Islet of Langerhans (tissue), 1 donor: Measurements from ENCODE around the gene HIVEP3.

Experiments used
- FAIRE-seq: peaks from one replicate; lab custom pipeline; 2011; peaks lifted over from hg19 to GRCh38; lab: Jason Lieb, UNC

HIVEP3 gene

GRCh38 chr1:41728403-41729202 is 190.1 kb downstream of the HIVEP3 start:
- FAIRE-seq, result no peak

- no peak for FAIRE-seq
These were observed 191.0 kb downstream of the HIVEP3 start for GRCh38 chr1:41727749-41728115.

- no peak for FAIRE-seq
These were observed 191.6 kb downstream of the HIVEP3 start for GRCh38 chr1:41726899-41727748.

GRCh38 chr1:41726292-41726691 is 192.4 kb downstream of the HIVEP3 start:
- FAIRE-seq, result no peak

- no peak for FAIRE-seq
These were observed 193.8 kb downstream of the HIVEP3 start for GRCh38 chr1:41724926-41725325.

GRCh38 chr1:41724248-41724647 is 194.5 kb downstream of the HIVEP3 start:
- FAIRE-seq, result no peak

- no peak for FAIRE-seq
These were observed 194.9 kb downstream of the HIVEP3 start for GRCh38 chr1:41723786-41724185.

- FAIRE-seq, result no peak
These were observed 196.5 kb downstream of the HIVEP3 start for GRCh38 chr1:41722184-41722583.

- FAIRE-seq, result no peak
These were observed 197.8 kb downstream of the HIVEP3 start for GRCh38 chr1:41720861-41721410.

DNA sequence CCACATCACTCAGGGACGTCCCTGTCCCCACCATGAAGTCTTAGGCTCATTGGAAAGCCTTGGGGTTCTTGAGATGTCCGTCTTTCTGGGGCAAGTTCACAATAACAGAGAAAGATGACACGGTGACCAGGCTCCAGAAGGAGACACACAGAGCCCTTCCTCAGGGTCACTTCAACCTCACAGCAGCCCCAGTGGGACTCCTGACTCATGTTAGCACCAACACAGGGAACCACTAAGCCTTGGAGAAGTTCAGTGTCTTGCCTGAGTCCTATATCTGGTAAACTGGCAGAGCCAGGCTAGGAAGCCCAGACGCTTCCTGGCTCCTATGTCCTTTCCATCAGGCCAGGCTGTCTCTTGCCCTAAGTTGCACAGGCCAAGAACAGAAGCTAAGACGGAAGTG is 199.1 kb downstream of the HIVEP3 start:
- no peak for FAIRE-seq

DNA sequence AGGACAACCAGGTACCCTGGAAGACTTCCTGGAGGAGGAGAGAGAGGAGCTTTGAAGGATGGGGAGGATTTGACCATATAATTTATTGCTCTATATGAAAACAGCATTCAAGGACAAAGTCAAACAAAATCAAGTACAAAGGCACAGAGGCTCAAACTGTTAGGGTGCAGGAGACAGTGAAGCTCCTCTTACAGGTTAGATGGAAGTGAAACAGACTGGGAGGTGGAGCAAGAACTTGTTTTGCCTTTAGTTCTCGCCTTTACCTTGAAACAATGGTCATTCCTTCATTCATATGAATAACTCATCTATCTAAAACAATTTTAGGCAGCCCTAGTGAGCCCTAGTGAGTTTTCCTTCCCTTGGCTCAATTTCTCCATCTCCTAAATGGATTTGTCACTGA is 199.6 kb downstream of the HIVEP3 start:
- FAIRE-seq, result no peak

DNA sequence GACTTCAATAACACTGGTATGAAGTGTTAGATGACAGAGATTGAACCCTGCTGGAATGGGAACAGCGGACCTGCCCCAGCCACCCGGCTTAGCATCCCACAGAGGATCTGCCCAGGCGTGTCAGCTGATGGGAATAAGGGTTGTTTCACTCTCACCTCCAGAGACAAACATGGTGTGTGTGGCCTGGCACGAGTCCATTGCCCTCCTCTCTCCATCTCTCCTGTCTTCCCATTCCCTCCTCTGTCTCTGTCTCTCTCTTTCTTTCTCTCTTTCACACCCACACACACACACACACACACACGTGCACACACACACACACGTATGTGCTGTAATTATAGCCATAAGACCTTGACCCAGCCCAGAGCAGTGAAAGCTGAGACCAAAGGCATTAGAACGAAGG is 200.2 kb downstream of the HIVEP3 start:
- FAIRE-seq, result no peak

GRCh38 chr1:41716188-41717130 is 202.3 kb downstream of the HIVEP3 start:
- no peak for FAIRE-seq

GRCh38 chr1:41715441-41716095 is 203.2 kb downstream of the HIVEP3 start:
- FAIRE-seq, result no peak

- FAIRE-seq, result no peak
These were observed 203.9 kb downstream of the HIVEP3 start for GRCh38 chr1:41714638-41715389.

DNA sequence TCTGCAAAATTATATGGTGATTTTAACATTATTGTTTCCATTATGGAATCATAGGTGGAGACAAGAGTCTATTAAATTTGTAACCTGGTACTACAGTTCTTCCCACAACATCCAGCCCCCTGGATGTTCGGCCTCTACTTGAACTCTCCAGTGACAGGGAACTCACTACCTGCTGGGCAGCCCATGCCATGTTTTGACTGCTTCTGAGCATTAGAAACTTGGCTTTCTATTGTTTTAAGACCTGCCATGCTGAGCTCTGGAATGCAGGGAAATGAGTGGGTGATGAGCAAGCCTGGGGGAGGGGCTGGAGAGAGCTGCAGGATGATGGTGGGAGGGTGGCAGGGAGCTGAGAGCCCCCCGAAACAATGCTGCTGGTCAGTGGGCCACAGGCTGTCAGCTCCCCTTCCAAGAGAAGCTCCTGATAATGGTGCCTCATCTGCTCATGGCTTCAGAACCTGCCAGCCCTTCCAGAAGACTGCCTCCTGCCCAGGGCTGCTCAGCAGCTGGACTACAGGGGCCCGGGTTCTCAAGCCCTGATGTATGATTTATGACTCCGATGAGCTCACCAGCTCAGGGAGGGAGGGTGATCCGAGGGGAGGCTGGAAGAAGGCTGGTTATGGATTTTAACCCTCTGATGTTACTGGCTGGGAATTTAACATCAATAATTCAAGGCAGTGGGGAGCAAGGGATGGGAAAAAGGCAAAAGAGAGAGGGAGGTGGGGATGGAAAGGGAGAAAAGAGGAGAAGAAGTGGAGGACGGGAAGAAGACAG is 205.0 kb downstream of the HIVEP3 start:
- FAIRE-seq, result no peak

DNA sequence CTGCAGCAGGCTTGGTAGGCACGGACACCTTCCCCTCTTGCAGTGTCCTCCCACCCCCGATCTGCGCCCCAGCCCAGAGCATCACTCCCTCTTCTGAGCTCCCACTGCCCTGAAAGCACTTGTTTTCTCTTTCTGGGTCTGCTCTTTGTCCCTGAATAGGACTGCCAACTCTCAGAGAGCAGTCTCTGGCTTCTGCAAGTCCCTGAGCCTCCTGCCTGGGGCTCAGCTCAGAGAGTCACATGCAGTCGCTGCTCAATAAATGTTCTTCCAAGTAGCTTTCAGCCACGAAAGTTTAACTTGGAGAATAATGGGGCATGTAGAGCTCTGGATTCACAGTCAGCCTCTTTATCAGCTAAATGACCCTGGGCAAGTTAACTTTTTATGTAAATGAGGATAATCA is 205.6 kb downstream of the HIVEP3 start:
- FAIRE-seq, result no peak

DNA sequence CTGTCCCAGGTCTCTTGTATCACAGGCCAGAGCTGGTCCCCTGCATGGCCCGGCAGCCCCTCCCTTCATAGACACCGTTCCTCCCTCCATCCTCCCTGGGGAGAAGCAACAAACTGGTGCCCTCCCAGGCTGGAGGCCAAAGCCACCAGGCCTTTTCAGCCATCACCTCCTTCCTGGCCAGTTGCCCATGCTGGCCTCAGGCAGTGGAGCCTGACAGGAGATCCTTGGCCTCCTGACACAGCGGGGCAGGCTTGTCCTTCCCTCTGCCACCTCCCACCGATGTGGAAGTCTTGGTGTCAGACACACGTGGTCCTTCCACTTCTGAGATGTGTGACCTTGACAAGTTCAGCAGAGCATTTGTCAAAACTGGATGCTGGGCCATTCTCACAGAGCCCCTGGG is 206.0 kb downstream of the HIVEP3 start:
- FAIRE-seq, result no peak

GRCh38 chr1:41712081-41712480 is 206.6 kb downstream of the HIVEP3 start:
- FAIRE-seq, result no peak

GRCh38 chr1:41711581-41711980 is 207.1 kb downstream of the HIVEP3 start:
- FAIRE-seq, result no peak
